Fibroblast of mammary gland (primary cell): ENCODE results near the gene PLAAT4.

Experiments used
- DNase-seq: peaks from one replicate; pipeline ENCODE4 v3.0.0-alpha.2; 2010; ENCODE audit warnings: low read depth
- H3K4me3 ChIP-seq: 2 replicates; pipeline ENCODE4 v1.5.1; 2011; ENCODE audit warnings: low read depth, mild to moderate bottlenecking, low read length, moderate library complexity; ENCODE audit not compliant: control insufficient read depth
- TF ChIP-seq, protein P1 (sequence below): conservative IDR thresholded peaks from 2 replicates; pipeline ENCODE4 v1.5.1; 2011; ENCODE audit warnings: low read depth, low read length, inconsistent platforms; ENCODE audit not compliant: control insufficient read depth, insufficient read depth

The PLAAT4 gene

GRCh38 chr11:63558459-63559157, 22.0 kb downstream of the PLAAT4 start:
- TF ChIP-seq, protein P1, sequence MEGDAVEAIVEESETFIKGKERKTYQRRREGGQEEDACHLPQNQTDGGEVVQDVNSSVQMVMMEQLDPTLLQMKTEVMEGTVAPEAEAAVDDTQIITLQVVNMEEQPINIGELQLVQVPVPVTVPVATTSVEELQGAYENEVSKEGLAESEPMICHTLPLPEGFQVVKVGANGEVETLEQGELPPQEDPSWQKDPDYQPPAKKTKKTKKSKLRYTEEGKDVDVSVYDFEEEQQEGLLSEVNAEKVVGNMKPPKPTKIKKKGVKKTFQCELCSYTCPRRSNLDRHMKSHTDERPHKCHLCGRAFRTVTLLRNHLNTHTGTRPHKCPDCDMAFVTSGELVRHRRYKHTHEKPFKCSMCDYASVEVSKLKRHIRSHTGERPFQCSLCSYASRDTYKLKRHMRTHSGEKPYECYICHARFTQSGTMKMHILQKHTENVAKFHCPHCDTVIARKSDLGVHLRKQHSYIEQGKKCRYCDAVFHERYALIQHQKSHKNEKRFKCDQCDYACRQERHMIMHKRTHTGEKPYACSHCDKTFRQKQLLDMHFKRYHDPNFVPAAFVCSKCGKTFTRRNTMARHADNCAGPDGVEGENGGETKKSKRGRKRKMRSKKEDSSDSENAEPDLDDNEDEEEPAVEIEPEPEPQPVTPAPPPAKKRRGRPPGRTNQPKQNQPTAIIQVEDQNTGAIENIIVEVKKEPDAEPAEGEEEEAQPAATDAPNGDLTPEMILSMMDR: no peak
- H3K4me3 ChIP-seq: no peak overlapping the region
- no peak for DNase-seq

DNA sequence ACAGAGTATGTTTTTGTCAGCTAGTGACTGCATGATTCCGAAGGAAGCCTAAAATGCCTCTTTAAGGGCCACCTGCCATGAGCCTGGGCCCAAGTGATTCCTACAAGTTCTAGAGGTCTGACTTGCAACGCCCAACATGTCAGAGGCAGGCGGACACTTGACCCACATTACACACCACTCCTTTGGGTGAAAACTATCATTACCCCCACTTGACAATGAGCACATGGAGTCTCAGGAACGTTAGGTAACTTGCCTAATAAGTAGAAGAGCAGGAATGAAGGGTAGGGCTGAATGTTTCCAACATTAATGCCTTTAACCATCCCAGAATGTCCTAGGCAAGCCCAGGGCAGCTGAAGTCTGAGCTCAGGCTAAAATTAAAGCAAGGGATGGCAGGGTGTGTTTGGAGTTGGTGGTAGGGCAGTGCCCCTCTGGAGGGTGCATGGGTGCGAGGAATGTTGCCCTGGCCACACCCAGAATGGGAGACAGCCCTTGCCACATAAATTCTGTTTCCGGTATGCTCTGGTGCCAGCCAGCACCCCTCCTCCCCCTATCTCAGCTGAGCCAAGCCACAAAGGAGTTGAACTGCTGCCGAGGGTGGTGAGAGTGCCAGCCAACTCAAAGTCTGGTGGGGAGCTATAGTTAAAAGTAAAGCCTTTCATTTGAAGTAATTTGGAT, 24.0 kb downstream of the PLAAT4 start:
- H3K4me3 ChIP-seq: no peak overlapping the region
- DNase-seq: no peak

GRCh38 chr11:63563201-63564055, 26.8 kb downstream of the PLAAT4 start, which contains the start of gene PLAAT2:
PLAAT2 (minus strand) TSS chr11:63563379; CDS start chr11:63563324, 55 bp downstream.
- H3K4me3 ChIP-seq: no peak within 1 kb of the TSS
- DNase-seq: no peak
- TF ChIP-seq, protein P1: no peak

More for the DNA sequence above, 24.0 kb downstream of the PLAAT4 start:
- TF ChIP-seq, protein P1: no peak

GRCh38 chr11:63564056-63564774, 27.6 kb downstream of the PLAAT4 start:
- no peak for DNase-seq
- H3K4me3 ChIP-seq: no peak overlapping the region
- TF ChIP-seq, protein P1: no peak

DNA sequence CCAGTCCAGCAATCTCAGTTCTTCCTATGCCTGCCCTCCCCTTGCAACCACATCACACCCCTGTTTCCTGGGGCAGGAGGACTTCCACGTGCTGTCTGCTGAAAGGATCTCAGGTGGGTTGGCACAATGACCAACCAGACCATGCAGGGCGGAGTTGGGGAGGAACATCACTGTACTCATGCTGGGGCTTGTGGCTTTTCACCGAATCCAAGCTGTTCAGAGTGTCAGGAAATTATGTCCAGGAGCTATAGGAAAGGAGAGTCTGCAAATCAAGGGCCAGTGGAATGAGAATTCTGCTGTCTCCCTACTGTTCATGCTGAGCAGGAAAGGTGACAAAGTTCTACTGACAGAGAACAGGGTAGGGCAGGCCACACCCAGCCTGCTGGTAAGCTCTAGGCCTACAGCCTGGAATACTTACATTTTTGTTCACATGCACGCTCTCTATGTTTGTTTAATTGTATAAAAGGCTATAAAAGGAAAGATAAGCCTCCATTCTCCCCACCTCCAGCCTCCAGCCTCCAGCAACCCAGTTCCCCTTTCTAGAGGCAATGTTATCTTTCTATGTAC, 28.3 kb downstream of the PLAAT4 start:
- TF ChIP-seq, protein P1: no peak
- no peak for DNase-seq
- no peak overlapping the region for H3K4me3 ChIP-seq
